AG08396 (cell line): Measurements from ENCODE around the gene ITGA11.

Experiments used
- DNase-seq: peaks from one replicate; pipeline ENCODE4 v3.0.0; 2012; ENCODE audit warnings: low spot score, mixed read lengths

ITGA11 gene

DNA sequence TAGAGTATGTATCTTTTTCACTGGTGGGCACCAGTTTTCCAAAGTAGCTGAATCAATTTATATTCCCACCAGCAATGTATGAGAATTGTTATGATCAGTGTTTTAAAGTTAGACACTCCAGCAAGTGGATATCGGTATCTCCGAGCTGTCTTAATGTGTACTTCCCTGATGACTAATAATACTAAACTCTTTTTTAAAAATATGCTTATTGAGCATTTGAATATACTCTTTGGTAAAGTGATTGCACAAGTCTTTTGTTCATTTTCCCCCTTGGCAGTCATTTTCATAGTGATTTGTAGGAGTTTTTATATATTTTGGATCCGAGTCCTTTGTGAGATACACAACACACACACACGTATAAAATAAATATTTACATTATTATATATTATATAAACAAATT, 166.9 kb downstream of the ITGA11 start:
- DNase-seq, result no peak

DNA sequence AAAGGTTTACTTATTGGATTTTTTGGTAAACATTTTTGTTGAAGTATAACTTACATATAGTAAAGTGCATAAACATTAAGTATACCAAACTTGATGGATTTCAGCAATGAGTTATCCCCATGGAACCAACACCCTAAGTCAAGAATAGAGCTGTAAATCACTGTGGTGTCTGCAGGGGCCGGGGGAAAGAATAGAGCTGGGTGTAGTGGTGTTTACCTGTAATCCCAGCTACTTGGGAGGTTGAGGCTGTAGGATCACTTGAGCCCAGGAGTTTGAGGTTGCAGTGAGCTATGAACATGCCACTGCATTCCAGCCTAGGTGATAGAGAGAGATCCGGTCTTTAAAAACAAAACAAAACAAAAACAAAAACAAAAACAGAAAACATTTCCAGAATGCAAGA, 167.7 kb downstream of the ITGA11 start:
- DNase-seq, result no peak

DNA sequence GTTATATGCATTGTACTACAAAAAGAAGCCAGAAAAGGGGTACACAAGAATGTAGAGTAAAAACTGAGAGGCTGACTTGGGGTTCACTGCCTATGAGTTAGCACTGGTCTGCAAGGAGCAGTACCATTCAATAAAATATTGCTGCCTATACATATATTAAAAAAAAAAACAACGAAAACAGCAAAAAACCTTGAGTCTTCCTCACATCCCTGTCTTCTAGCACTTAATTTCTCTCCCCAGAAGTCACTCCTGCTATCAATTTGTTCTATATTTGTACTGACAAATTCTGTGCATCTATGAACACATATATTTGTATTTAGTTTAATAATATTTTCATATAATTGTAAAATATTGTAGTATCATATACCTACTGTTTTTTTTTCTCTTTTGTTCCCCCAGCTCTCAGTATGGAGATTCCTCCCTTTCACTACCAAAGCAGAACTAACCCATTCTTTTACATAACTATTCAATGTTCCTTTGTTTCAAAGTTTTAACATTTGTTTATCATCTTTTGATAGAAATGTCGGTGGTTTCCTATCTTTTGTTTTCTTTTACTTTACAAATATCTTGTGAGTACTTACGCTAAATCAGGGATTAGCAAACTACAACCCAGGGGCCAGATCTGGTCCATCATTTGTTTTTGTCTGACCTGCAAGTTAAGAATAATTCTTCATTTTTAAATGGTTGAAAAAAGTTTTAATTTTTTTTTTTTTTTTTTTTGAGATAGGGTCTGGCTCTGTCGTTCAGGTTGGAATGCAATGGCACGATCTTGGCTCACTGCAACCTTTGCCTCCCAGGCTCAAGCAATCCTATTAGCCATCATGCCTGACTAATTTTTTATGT, 169.2 kb downstream of the ITGA11 start:
- no peak for DNase-seq

DNA sequence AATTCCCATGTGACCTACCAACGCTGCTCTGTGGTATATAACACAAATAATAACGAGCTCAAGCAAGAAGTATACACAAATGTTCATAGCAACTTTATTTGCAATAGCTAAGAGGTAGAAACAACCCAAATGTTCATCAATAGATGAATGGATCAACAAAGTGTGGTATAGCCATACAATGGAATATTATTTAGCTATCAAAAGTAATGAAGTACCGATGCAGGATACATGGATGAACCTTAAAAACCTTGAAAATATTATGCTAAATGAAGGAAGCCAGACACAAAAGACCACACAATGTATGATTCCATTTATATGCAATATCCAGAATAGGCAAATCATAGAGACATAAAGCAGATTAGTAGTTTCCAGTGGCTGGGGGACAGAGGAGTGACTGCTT, 170.0 kb downstream of the ITGA11 start:
- no peak for DNase-seq

DNA sequence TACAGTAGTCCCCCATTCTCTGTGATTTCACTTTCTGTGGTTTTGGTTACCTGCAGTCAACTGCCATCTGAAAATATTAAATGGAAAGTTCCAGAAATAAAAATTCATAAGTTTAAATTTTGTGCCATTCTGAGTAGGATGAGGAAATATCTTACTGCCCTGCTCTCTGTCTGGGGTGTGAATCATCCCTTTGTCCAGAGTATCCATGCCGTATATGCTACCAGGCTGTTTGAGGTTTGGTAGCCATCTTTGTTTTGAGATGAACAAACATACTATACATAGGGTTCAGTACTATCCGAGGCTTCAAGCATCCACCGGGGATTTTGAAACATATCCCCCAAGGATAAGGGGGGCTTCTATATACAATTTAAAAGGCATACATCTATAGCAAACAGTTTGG, 170.7 kb downstream of the ITGA11 start:
- no peak for DNase-seq

DNA sequence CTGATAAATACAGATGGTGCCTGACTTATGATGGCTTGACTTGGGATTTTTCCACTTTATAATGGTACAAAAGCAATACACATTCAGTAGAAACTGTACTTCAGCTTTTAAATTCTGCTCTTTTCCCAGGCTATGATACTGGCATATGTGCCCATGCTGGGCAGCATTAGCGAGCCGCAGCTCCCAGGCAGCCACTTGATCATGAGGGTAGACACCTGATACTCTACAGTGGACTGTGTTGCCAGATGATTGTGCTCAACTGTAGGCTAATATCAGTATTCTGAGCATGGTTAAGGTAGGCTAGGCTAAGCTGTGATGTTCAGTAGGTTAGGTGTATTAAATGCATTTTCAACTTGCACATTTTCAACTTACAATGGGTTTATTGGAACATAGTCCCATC, 172.1 kb downstream of the ITGA11 start:
- no peak for DNase-seq

DNA sequence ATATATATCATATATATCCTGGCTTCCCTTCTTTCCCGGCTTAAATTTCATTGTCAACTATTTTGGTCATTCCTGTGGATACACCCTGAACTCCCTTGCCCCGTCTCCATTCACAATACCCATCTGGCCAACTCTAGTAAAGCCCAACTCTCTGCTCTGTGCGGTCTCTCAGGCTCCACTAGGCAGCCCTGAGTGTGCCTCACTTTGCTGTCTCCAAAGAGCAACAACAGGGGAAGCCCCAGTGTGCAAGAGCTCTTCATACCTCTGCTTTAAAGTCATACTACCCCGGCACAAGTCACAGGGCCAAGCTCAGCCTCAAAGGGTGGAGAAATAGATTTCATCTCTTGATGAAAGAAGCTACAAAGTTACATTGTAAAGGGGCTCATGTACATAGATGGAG, 173.3 kb downstream of the ITGA11 start:
- DNase-seq, result no peak

DNA sequence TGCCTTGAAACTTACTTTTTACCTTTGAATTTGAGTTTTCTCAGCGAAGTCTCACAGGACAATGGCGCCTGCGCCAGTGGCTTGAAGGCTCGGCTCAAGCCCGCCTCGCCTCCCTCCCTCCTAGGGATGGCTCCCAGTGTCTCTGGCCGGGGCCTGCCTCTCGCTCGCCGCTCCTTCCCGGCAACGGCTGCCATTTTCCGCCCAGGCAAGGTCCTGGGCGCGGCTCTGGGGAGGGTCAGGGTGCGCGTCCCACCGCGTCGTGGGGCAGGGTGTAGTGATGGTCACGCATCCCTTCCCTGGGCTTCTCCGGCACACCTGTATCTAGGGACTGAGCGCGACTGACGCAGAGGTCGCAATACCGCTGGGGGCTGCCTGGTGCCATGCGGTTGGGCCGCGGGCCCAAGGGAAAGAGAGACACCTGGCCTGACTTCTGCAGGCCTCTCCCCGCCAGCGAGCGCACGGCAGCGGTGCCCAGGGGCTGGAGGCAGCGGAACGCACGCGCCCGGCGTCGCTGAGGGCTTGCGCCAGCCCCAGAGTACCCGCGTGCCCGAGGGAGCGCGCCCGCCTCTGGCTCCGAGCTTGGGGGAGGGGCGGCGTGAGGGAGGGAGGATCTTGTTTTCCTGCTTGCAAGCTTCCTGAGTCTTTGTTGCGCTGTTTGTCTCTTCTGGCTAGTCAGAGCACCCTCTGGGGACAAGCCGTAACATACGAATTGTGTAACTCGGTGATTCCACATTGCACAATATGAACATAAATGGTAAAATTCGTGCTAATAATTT, 175.1 kb downstream of the ITGA11 start:
- peak; percentile 69 for DNase-seq

DNA sequence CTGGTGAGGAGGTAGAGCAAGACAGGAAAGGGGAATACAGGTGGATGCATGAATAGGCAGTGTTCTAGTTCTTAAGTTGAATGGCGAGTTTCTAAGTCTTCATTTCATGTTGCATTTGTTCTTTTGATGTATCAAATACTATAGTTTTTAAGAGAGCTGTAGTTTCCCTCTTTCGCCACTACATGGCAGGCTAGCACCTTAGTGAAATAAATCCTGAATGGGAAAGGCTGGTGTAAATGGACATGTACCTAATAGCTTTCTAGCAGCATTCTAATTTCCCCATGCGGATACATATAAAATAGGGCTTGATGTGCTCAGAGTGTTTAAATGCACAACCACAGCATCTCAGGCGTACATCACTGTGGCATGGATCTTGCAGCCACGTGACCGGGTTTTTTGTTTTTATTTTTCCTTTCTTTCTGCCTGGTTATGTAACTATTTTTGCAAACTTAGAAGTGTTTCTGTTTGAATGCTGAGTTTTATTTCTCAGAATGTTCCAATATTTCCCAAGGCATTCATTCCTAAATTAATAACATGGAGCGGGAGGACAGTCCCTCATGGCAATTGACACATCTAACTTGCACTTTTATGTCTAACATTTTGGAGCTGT, 178.9 kb downstream of the ITGA11 start:
- DNase-seq, result peak; percentile 68

DNA sequence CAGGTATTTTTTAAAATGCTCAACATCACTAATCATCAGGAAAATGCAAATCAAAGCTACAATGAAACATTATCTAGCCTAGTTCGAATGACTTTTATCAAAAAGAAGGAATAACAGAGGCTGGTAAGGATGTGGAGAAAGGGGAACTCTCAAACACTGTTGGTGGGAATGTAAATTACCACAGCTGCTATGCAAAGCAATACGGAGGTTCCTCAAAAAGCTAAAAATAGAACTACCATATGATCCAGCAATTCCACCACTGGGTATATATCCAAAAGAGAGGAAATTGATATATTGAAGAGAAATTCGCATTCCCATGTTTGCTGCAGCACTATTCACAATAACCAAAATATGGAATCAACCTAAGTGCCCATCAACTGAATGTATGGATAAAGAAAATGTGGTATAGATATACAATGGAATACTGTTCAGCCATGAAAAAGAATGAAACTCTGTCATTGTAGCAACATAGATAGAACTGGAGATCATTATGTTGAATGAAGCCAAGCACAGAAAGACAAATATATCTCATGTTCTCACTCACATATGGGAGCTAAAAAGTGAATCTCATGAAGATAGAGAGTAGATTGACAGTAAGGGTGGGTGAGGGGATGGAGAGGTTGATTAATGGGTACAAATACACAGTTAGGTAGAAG, 182.8 kb downstream of the ITGA11 start:
- DNase-seq, result no peak
